Measurements from ENCODE around the gene UCP3. TPM values are rescaled to one million over a fixed set of nuclear protein-coding genes. Genes with fewer than 3 reads are reported as not detected.
A peak's percentile ranks its signal among the peaks of the same experiment; 100 is the strongest.

UCP3 gene
- total RNA-seq, 2 donors from 2014 or later = 1.9 to 3.5 TPM

- H3K4me3 ChIP-seq (ENCODE audit: low read length) = no peak overlapping the region
- no peak for DNase-seq
- no peaks in the 10 kb centered on the region for H3K4me1 Mint-ChIP-seq
- H3K27me3 Mint-ChIP-seq (ENCODE audit: insufficient read depth) = no peaks in the 10 kb centered on the region
- no peaks in the 10 kb centered on the region for H3K9me3 ChIP-seq (ENCODE audit: control insufficient read depth, low read length)
- no peak overlapping the region for H3K9ac ChIP-seq (ENCODE audit: extremely low read depth, low read length, poor library complexity, severe bottlenecking)
- H3K36me3 ChIP-seq (ENCODE audit: control insufficient read depth, insufficient read depth, low read length) = peaks cover 9% of the 10 kb centered on the region
- H3K36me3 Mint-ChIP-seq (ENCODE audit: low read depth) = peaks cover 37% of the 10 kb centered on the region
- peak; percentile 26 for TF ChIP-seq CTCF (conservative IDR thresholded peaks at IDR 0.05)
- H3K27me3 ChIP-seq (ENCODE audit: control insufficient read depth, insufficient read depth, low read length, poor library complexity, severe bottlenecking) = no peaks in the 10 kb centered on the region
- H3K4me1 ChIP-seq (ENCODE audit: control insufficient read depth, insufficient read depth, low read length) = no peaks in the 10 kb centered on the region
- H3K27ac Mint-ChIP-seq = no peak overlapping the region
- 83% methylated on average over 1 of the region's 1 CpG; no CpG with 5 or more reads in 1 of the 2 experiments for WGBS, 2 experiments (ENCODE audit: insufficient coverage in 1 of 2, insufficient read length in 1 of 2)
- H3K9me3 Mint-ChIP-seq = no peaks in the 10 kb centered on the region
- no peak overlapping the region for H3K27ac ChIP-seq (ENCODE audit: low read depth, low read length)
- no peak overlapping the region for H3K4me3 Mint-ChIP-seq
Measured at GRCh38 chr11:74043450-74043849, 34.6 kb upstream of the UCP3 start.

GRCh38 chr11:74037309-74037708 is 28.4 kb upstream of the UCP3 start:
- no peaks in the 10 kb centered on the region for H3K27me3 Mint-ChIP-seq (ENCODE audit: insufficient read depth)
- TF ChIP-seq CTCF (conservative IDR thresholded peaks at IDR 0.05) = no peak
- no peak for DNase-seq
- no peaks in the 10 kb centered on the region for H3K9me3 ChIP-seq (ENCODE audit: control insufficient read depth, low read length)
- peaks cover 28% of the 10 kb centered on the region for H3K36me3 Mint-ChIP-seq (ENCODE audit: low read depth)
- no peak overlapping the region for H3K27ac Mint-ChIP-seq
- no peak overlapping the region for H3K4me3 Mint-ChIP-seq
- H3K9me3 Mint-ChIP-seq = no peaks in the 10 kb centered on the region
- H3K36me3 ChIP-seq (ENCODE audit: control insufficient read depth, insufficient read depth, low read length) = peaks cover 46% of the 10 kb centered on the region
- H3K4me3 ChIP-seq (ENCODE audit: low read length) = no peak overlapping the region
- no peaks in the 10 kb centered on the region for H3K4me1 Mint-ChIP-seq
- H3K4me1 ChIP-seq (ENCODE audit: control insufficient read depth, insufficient read depth, low read length) = no peaks in the 10 kb centered on the region
- 96 to 100% methylated on average over 2 to 4 of the region's 4 CpGs for WGBS, 2 experiments (ENCODE audit: insufficient coverage in 1 of 2, insufficient read length in 1 of 2)
- no peak overlapping the region for H3K27ac ChIP-seq (ENCODE audit: low read depth, low read length)
- no peaks in the 10 kb centered on the region for H3K27me3 ChIP-seq (ENCODE audit: control insufficient read depth, insufficient read depth, low read length, poor library complexity, severe bottlenecking)
- H3K9ac ChIP-seq (ENCODE audit: extremely low read depth, low read length, poor library complexity, severe bottlenecking) = no peak overlapping the region

GRCh38 chr11:74035264-74035663 is 26.4 kb upstream of the UCP3 start:
- no peak overlapping the region for H3K4me3 ChIP-seq (ENCODE audit: low read length)
- 67 to 100% methylated on average over 1 of the region's 1 CpG for WGBS, 2 experiments (ENCODE audit: insufficient coverage in 1 of 2, insufficient read length in 1 of 2)
- Mint-ChIP-seq H3K9me3 (no peaks in the 10 kb centered on the region), H3K4me1 (no peaks in the 10 kb centered on the region), H3K36me3 (ENCODE audit: low read depth) (peaks cover 15% of the 10 kb centered on the region), H3K27ac (no peak overlapping the region), H3K4me3 (no peak overlapping the region), H3K27me3 (ENCODE audit: insufficient read depth) (no peaks in the 10 kb centered on the region)
- TF ChIP-seq CTCF (conservative IDR thresholded peaks at IDR 0.05) = no peak
- no peaks in the 10 kb centered on the region for H3K27me3 ChIP-seq (ENCODE audit: control insufficient read depth, insufficient read depth, low read length, poor library complexity, severe bottlenecking)
- H3K9ac ChIP-seq (ENCODE audit: extremely low read depth, low read length, poor library complexity, severe bottlenecking) = no peak overlapping the region
- H3K36me3 ChIP-seq (ENCODE audit: control insufficient read depth, insufficient read depth, low read length) = peaks cover 37% of the 10 kb centered on the region
- H3K9me3 ChIP-seq (ENCODE audit: control insufficient read depth, low read length) = no peaks in the 10 kb centered on the region
- no peak overlapping the region for H3K27ac ChIP-seq (ENCODE audit: low read depth, low read length)
- H3K4me1 ChIP-seq (ENCODE audit: control insufficient read depth, insufficient read depth, low read length) = no peaks in the 10 kb centered on the region
- DNase-seq = no peak
